HCT116 (cell line): Measurements from ENCODE around the gene STPG1.

ENCODE experiments used
- EZH2 ChIP-seq: fragments of 200-600 bp; sonication (generic); IDR thresholded peaks from 2 replicates; pipeline ENCODE4 v1.6.1; 2017; ENCODE audit warnings: antibody characterized with exemption, mixed run types
- JUND ChIP-seq: IDR thresholded peaks from 2 replicates; pipeline ENCODE4 v1.6.1; 2012
- POLR2A ChIP-seq: IDR thresholded peaks from 2 replicates; pipeline ENCODE4 v1.7.0; 2011; ENCODE audit warnings: borderline replicate concordance; ENCODE audit not compliant: insufficient read depth, insufficient read length; ENCODE audit errors: extremely low read depth
- POLR2AphosphoS5 ChIP-seq: IDR thresholded peaks from 2 replicates; pipeline ENCODE4 v1.6.1; 2011; ENCODE audit warnings: mild to moderate bottlenecking, low read depth, low read length, moderate library complexity
- TCF7L2 ChIP-seq: IDR thresholded peaks from 2 replicates; pipeline ENCODE4 v1.7.0; 2011; ENCODE audit warnings: borderline replicate concordance, inconsistent platforms; ENCODE audit not compliant: insufficient read depth, insufficient read length; ENCODE audit errors: extremely low read depth
- TF ChIP-seq, protein P1 (sequence below), 3 experiments: fragments of 200-600 bp in 1 of 3; sonication (generic) in 1 of 3; IDR thresholded peaks in 2 of 3; conservative IDR thresholded peaks in 1 of 3; 2 replicates each; pipeline ENCODE4 v1.5.1; 2012 to 2017; ENCODE audit warnings: low read depth in 2 of 3, low read length in 2 of 3, antibody characterized with exemption in 1 of 3, borderline replicate concordance in 1 of 3, control low read depth in 1 of 3, mild to moderate bottlenecking in 1 of 3, mixed read lengths in 1 of 3, mixed run types in 1 of 3, moderate library complexity in 1 of 3; ENCODE audit not compliant: insufficient read depth in 1 of 3

DNA sequence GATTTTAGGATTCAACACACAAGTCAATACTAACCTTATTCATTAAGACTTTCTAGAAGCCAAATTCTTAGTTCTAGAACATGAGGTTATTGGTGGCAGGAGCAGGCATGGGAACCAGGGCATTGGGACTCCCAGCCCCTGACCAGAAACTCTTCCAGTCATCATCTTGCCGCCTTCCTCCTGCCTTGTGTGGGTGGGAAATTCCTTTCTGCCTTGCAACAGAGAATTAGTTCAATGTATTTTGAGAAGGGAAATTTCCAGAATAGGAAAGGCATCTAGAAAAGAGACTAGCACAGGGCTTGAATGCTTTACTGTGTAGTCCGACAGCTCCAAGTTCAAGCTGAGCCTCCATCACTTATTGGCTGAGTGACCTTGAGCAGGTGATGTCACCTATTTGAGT lies 85.7 kb downstream of the STPG1 start:
- no peak for TF ChIP-seq POLR2AphosphoS5
- TF ChIP-seq JUND, result no peak
- no peak for TF ChIP-seq POLR2A
- TF ChIP-seq, protein P1, sequence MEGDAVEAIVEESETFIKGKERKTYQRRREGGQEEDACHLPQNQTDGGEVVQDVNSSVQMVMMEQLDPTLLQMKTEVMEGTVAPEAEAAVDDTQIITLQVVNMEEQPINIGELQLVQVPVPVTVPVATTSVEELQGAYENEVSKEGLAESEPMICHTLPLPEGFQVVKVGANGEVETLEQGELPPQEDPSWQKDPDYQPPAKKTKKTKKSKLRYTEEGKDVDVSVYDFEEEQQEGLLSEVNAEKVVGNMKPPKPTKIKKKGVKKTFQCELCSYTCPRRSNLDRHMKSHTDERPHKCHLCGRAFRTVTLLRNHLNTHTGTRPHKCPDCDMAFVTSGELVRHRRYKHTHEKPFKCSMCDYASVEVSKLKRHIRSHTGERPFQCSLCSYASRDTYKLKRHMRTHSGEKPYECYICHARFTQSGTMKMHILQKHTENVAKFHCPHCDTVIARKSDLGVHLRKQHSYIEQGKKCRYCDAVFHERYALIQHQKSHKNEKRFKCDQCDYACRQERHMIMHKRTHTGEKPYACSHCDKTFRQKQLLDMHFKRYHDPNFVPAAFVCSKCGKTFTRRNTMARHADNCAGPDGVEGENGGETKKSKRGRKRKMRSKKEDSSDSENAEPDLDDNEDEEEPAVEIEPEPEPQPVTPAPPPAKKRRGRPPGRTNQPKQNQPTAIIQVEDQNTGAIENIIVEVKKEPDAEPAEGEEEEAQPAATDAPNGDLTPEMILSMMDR (IDR thresholded peaks at IDR 0.05 in 2 of 3, conservative IDR thresholded peaks at IDR 0.05 in 1 of 3; ENCODE audit: borderline replicate concordance in 1 of 3, insufficient read depth in 1 of 3, low read depth in 2 of 3, low read length in 2 of 3), result no peak
- TF ChIP-seq EZH2, result no peak
- TF ChIP-seq TCF7L2, result no peak
